IPS-11a (cell line): ENCODE results near the gene MICAL2.

ENCODE experiments used
- H3K4me3 ChIP-seq: one replicate; pipeline ENCODE4 v1.5.1; 2013; ENCODE audit warnings: low read depth, low read length, control low read depth

MICAL2 gene

DNA sequence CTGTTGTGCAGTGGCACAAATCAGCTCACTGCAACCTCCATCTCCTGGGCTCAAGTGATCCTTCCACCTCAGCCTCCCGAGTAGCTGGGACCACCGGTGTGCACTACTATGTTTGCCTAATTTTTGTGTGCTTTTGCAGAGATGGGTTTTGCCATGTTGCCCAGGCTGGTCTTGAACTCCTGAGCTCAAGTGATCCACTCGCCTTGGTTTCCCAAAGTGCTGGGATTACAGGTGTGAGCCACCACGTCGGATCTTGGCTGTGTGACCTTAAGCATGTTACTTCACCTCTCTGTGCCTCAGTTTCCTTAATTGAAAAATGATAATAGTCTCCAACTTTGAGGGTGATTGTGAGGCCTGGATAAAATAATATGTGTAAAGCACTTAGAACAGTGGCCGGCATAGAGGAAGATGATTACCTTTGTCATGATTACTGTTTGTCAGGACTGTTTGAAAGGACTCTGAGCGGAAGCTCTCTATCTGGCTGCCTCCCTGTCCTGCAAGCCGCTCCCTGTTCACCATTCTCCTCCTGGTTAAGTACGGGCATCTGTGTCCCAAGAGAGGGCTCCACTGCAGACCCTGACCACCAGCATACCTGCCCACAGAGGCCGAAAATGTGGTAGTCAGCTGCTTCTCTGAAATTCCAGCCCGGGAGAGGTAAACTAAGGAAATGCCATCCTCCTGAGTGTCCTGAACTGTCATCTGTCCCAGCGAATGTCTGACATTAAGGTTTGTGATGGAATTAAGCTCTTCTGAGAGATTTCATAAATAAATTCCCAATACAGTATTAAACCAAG is 73.6 kb downstream of the MICAL2 start:
- no peak overlapping the region for H3K4me3 ChIP-seq

- no peak overlapping the region for H3K4me3 ChIP-seq
Measured at GRCh38 chr11:12184699-12185098, 74.3 kb downstream of the MICAL2 start.

DNA sequence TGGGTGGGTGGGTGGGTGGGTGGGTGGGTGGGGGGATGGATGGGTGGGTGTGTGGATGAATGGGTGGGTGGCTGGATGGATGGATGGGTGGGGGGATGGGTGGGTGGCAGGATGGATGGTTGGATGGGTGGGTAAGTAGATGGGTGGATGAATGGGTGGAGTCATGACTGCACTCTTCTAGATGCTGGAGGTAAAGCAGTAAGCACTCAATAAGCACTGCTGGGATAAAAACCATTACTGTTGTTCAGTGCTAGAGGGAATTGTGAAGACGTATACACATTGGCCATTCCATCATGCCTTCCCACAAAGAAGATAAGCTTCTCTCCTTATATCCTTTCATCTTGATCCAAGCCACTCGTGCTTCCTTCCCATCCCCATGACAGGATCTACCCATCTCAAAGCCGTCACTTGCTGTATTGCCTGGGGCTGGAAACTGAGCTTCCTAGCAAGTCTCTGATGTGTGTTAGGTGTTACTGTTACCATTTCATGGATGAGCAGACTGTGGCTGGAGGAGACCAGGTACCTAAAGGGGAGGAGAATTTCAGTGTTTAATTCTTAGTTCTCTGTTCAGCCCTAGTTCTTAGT is 74.8 kb downstream of the MICAL2 start:
- H3K4me3 ChIP-seq: no peak overlapping the region

DNA sequence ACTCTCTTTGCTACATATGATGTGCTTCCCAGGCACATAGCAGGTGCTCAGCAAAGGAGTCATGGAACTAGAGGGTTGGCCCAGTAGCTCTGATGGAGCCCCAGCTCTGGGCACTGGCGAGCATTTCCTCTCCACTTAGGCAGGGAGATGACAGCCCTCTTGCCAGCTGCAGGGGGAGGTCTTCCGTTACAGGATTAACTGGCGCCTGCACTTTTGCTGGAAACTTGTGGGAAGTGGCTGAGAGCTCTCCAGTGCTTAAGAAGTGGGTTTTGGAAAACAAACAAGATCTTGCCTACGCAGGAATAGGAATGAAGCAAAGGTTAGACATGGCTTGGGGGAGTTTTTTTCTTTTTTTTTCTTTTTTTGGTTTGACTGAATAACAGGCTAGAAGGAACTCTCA is 75.5 kb downstream of the MICAL2 start:
- no peak overlapping the region for H3K4me3 ChIP-seq

- H3K4me3 ChIP-seq: no peak overlapping the region
Measured at GRCh38 chr11:12186701-12187100, 76.3 kb downstream of the MICAL2 start.

- no peak overlapping the region for H3K4me3 ChIP-seq
Measured at GRCh38 chr11:12187399-12187798, 77.0 kb downstream of the MICAL2 start.

GRCh38 chr11:12188548-12189317 is 78.3 kb downstream of the MICAL2 start:
- no peak overlapping the region for H3K4me3 ChIP-seq

DNA sequence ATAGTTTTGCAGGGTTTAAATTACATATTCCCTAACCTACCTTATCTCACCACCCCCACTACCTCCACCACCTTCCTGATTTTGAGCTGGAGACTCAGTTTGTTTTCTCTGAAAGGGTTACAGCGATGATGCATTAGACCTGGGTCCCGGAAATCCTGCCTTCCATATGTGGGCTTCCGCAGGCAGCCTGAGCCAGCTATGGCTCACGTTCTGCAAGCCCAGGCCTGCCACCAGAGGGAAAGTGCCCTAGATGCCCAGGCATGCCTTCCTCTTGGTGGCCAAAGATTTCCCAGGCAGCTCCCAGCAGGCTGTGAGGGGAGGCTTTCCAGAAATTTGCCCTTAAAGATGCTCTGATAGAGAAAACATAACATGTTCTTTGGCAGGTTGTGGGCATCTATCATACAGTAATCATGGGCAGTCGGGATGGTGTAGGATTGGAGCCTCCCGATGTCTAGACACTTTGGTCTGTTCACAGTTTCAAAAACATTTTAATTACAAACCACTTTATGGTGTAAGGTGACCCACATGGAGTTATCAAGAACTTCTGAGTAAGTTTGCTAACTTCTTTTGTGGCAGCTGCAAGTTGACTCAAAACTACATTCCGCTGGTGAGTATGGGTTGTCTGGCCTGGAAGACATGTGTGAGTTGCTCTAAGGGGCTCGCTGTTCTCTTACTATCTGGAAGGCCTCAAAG is 79.3 kb downstream of the MICAL2 start:
- no peak overlapping the region for H3K4me3 ChIP-seq

DNA sequence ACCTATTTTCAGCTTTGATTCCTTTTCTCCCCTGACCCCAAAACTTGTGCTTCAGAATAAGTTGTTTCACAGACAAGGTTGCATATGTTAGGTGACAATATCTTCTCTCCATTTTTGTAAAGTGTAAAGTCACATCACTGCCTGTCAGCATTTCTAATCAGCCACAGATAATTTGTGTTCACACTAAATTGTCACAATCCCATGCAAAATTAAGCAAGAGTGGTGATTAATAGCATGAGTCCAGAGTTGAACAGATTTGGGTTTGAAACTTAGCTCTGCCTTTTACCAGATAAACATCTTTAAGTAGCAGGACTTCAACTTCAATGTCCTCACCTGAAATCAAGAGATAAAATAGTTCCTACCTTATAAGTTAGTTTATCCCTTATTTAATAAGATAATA is 80.1 kb downstream of the MICAL2 start:
- no peak overlapping the region for H3K4me3 ChIP-seq

- H3K4me3 ChIP-seq: no peak overlapping the region
Measured at GRCh38 chr11:12192794-12193514, 82.6 kb downstream of the MICAL2 start.

- H3K4me3 ChIP-seq: no peak overlapping the region
Measured at GRCh38 chr11:12193515-12194336, 83.3 kb downstream of the MICAL2 start.

DNA sequence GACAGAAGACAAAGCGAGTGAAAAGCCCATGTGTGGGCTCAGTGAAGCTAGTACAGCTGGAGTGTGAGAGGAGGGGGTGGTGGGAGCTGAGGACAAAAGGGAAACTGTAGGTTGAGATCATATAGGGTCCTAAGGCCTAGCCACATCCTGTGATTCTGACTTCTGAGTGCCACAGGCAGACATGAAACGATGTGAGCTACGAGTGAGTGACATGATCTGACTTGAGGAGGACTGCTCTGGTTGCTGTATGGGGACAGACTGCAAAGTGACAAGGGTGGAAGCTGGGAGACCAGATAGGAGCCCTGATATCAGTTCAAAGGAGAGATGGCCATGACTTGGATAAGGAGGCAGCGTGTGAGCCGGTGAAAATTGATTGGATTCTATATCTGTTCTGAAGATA is 85.4 kb downstream of the MICAL2 start:
- no peak overlapping the region for H3K4me3 ChIP-seq

DNA sequence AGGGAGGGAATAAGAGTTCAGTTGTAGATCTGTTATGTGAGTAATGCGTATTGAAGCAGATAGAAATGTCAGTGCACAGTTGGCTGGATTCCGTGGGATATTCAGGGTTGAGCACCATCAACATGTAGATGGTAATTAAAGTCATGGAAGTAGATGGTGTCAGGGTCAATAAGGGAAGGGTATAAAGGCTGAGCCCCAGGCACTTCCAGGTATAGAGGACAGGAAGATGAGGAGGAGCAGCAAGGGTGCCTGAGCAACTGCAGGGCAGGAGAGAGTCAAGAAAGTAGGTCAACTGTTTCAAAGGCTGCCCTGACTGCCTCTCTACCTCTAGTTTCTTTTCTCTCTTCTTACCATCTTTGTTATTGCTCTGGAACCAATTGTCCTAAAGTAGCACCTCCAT is 85.9 kb downstream of the MICAL2 start:
- no peak overlapping the region for H3K4me3 ChIP-seq

DNA sequence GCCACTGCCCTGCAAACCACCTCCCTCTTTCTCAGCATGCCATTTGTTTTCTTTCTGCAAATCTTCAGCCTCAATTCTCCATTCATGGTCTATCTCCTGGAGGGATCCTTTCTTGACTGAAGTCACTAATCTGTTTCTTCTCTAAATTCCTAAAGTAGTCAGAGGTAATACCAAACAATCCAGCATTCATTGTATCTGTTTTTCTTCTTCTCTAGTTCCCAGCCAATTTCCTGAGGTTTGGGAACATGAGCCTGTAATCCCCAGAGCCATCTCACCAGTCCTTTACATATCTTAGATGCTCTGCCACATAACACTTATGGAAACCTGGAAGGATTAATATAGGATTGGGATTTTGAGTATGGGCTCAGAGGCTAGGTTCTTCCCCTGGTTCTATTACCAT is 86.5 kb downstream of the MICAL2 start:
- H3K4me3 ChIP-seq: no peak overlapping the region

DNA sequence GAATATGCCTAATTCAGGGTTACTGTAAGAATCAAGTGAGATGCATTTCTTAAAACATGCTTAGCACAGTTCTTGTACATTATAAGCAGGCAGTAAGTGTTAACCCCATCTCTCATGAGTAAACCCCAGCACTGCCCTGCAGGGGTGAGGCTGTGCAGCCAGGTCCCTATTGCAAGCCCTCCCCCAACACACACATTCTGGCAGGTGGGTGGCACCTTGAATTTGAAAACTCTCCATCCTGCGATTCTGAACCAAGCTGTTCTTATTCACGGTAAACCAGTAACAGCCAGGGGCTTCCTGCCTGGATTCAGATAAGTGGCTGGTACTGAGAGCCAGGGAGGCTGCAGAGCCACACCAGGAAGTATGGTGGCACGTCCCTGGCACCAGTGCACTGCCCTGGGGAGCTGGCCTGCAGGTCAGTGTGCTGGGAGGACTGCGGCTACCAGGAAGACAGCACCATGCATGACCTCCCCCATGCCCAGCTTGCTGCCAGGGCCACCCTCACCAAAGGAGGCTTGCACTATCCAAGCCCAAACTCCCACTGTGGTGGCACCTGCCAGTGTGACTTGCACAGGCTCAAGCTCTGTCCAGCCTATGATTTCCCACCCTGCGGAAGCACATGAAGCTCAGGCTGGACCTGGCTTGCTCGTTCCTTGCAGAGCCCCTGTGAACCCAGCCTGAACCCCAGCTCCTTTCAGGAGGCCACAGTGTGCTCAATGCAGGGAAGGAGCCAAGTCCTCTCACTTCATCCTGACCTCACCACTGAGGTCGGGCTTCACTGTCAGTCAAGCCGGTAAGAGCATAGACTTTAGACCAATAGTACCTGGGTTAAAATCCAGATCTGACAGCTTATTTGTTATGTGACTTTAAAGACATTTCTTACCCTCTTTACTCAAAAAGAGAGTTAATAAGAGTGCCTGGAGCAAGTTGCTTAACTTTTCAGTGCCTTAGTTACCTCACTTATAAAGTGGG is 88.1 kb downstream of the MICAL2 start:
- no peak overlapping the region for H3K4me3 ChIP-seq

DNA sequence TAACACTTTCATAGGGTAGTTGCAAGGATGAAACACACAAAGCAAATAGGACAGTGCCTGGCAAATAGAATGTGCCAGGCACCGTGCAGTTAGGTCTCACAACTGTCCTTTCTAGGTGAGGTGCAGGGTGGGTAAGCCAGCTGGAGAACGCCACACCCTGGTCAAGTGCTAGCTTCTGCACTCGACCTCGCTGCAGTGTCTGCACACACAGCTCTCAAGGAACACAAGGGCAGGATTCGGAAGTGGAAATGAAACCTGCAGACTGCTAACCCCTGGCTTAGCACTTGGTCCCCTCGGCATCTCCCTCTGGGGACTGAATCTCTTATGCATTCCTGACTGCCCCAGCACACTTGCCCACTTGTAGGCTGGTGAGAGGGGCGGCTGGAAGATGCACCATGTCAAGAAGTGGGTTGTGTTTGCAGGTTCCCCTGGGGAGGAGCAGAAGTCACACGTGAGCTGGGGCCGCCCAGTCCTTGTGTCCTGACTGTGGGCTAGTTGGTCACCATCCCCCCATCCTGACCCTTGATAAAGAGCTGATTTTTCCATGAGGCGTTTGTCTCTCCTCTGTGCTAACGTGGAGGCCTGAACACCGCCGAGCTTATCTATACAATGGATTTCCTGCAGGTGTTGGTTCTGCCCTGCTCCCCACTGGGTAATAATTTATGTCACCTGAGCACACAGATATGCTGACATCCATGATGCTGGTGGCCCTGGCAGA is 89.0 kb downstream of the MICAL2 start:
- H3K4me3 ChIP-seq: no peak overlapping the region

DNA sequence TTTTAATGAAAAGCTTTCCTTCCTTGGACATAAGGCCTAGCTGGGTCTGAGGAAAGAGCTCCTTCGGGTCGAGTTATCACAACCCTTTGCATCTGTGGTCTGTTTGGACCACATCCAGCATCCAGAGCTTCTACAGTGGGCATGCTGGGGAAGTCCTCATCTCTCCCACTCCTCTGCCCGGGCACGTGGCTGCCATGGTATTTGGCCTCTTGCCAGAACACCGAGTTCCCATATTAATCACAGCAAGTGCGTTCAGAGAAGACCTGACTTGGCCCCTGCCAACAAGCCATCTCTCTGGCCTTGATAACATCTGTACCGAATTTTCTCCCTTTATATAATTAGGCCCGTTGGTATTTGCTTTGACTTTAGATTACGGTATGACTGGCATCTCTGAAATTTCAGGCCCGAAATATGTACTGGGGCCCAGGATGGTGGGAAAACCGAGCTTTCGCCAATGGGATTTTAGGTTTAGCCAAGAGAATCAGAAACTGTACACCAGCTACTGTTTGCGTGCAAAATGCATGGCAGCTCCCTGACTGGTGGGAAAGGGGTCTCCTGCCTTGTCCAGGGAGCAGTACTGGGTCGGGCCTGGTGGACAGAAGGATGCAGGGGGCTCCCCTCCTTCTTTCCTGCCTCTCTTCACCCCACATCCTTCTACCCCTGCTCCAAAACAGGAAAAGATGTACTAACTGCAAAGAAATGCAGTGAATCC is 90.0 kb downstream of the MICAL2 start:
- H3K4me3 ChIP-seq: no peak overlapping the region
